Mesenchymal stem cell (in vitro differentiated cells and primary cell): Measurements from ENCODE around the gene TNFRSF1B.
A peak's percentile ranks its signal among the peaks of the same experiment; 100 is the strongest.

Source experiments
- DNase-seq: peaks from one replicate; pipeline ENCODE4 v3.0.0-alpha.2; 2013
- H2AFZ ChIP-seq: one replicate; pipeline ENCODE4 v1.6.1; 2013; ENCODE audit warnings: low read depth, mild to moderate bottlenecking, control low read depth, inconsistent platforms, low read length, moderate library complexity
- H2AK5ac ChIP-seq: 2 replicates; pipeline ENCODE4 v1.6.1; 2013; ENCODE audit warnings: low read length, moderate library complexity, mild to moderate bottlenecking, inconsistent platforms; ENCODE audit not compliant: severe bottlenecking
- H2BK120ac ChIP-seq: one replicate; pipeline ENCODE4 v1.6.1; 2013; ENCODE audit warnings: low read depth, mild to moderate bottlenecking, inconsistent platforms, low read length, moderate library complexity
- H2BK12ac ChIP-seq, 2 experiments: one replicate each; pipeline ENCODE4 v1.6.1; 2013; ENCODE audit warnings: inconsistent platforms in 2 of 2, low read length in 2 of 2, mild to moderate bottlenecking in 2 of 2, moderate library complexity in 2 of 2, control low read depth in 1 of 2
- H2BK15ac ChIP-seq: one replicate; pipeline ENCODE4 v1.6.1; 2013; ENCODE audit warnings: mild to moderate bottlenecking, low read depth, inconsistent platforms; ENCODE audit not compliant: poor library complexity, severe bottlenecking
- H2BK5ac ChIP-seq: 2 replicates; pipeline ENCODE4 v1.6.1; 2013; ENCODE audit warnings: low read depth, mild to moderate bottlenecking, low read length, control low read depth, inconsistent platforms; ENCODE audit not compliant: poor library complexity, severe bottlenecking
- H3K14ac ChIP-seq, 2 experiments: one replicate each; pipeline ENCODE4 v1.6.1; 2013; ENCODE audit warnings: inconsistent platforms in 2 of 2, low read length in 2 of 2, control low read depth in 1 of 2, mild to moderate bottlenecking in 1 of 2, moderate library complexity in 1 of 2
- H3K18ac ChIP-seq, 2 experiments: one replicate each; pipeline ENCODE4 v1.6.1; 2013; ENCODE audit warnings: inconsistent platforms in 2 of 2, low read length in 2 of 2, control low read depth in 1 of 2, low read depth in 1 of 2, mild to moderate bottlenecking in 1 of 2
- H3K23ac ChIP-seq, 2 experiments: one replicate each; pipeline ENCODE4 v1.6.1; 2013; ENCODE audit warnings: inconsistent platforms in 2 of 2, low read length in 2 of 2, mild to moderate bottlenecking in 2 of 2, moderate library complexity in 2 of 2, control low read depth in 1 of 2
- H3K27ac ChIP-seq: 2 replicates; pipeline ENCODE4 v1.5.1; 2013; ENCODE audit warnings: mild to moderate bottlenecking, moderate library complexity, low read length, control low read depth, inconsistent platforms; ENCODE audit not compliant: poor library complexity, severe bottlenecking
- H3K27me3 ChIP-seq, 2 experiments: 2 replicates each; pipeline versions ENCODE4 v1.6.1 to v1.7.0; 2013; ENCODE audit warnings: low read length in 2 of 2, mild to moderate bottlenecking in 2 of 2, moderate library complexity in 2 of 2, control low read depth in 1 of 2, inconsistent platforms in 1 of 2; ENCODE audit not compliant: control insufficient read depth in 1 of 2, insufficient read depth in 1 of 2
- H3K36me3 ChIP-seq, 2 experiments: 2 replicates each; pipeline versions ENCODE4 v1.6.1 to v1.7.0; 2013; ENCODE audit warnings: low read length in 2 of 2, control low read depth in 1 of 2, inconsistent platforms in 1 of 2, low read depth in 1 of 2, mild to moderate bottlenecking in 1 of 2; ENCODE audit not compliant: insufficient read depth in 2 of 2, control insufficient read depth in 1 of 2
- H3K4ac ChIP-seq, 2 experiments: one replicate each; pipeline ENCODE4 v1.6.1; 2013; ENCODE audit warnings: inconsistent platforms in 2 of 2, low read length in 2 of 2, mild to moderate bottlenecking in 2 of 2, moderate library complexity in 2 of 2, control low read depth in 1 of 2, low read depth in 1 of 2
- H3K4me1 ChIP-seq: 2 replicates; pipeline ENCODE4 v1.6.1; 2013; ENCODE audit warnings: low read depth, low read length, control low read depth; ENCODE audit not compliant: control insufficient read depth, insufficient read depth
- H3K4me2 ChIP-seq: 2 replicates; pipeline ENCODE4 v1.6.1; 2013; ENCODE audit warnings: low read length, mild to moderate bottlenecking, inconsistent platforms; ENCODE audit not compliant: poor library complexity, severe bottlenecking
- H3K4me3 ChIP-seq, 2 experiments: 2 replicates each; pipeline versions ENCODE4 v1.5.1 to v1.7.0; 2013; ENCODE audit warnings: low read length in 2 of 2, mild to moderate bottlenecking in 2 of 2, control low read depth in 1 of 2, low read depth in 1 of 2; ENCODE audit not compliant: insufficient read depth in 1 of 2
- H3K79me1 ChIP-seq: replicated peaks from 2 replicates; pipeline ENCODE4 v1.6.1; 2013; ENCODE audit warnings: mild to moderate bottlenecking, control low read depth, low read length, inconsistent platforms; ENCODE audit not compliant: poor library complexity, severe bottlenecking
- H3K9ac ChIP-seq: 2 replicates; pipeline ENCODE4 v1.7.0; 2013; ENCODE audit warnings: mild to moderate bottlenecking, low read length, moderate library complexity
- H3K9me3 ChIP-seq: 2 replicates; pipeline ENCODE4 v1.7.0; 2013; ENCODE audit warnings: mild to moderate bottlenecking, low read length; ENCODE audit not compliant: control insufficient read depth
- H4K8ac ChIP-seq: one replicate; pipeline ENCODE4 v1.6.1; 2013; ENCODE audit warnings: inconsistent platforms, mild to moderate bottlenecking, low read length, moderate library complexity
- H4K91ac ChIP-seq: one replicate; pipeline ENCODE4 v1.6.1; 2013; ENCODE audit warnings: mild to moderate bottlenecking, low read length, inconsistent platforms
- WGBS: methylation state at CpG from one replicate; pipeline ENCODE4 v1.1.7; 2013; ENCODE audit warnings: mixed read lengths; 5-methylcytosine and 5-hydroxymethylcytosine counted together

Gene TNFRSF1B

GRCh38 chr1:12202190-12202497, 35.4 kb downstream of the TNFRSF1B start:
- Histone ChIP-seq H3K23ac (no peak overlapping the region), H2BK5ac (no peak overlapping the region), H2AFZ (no peak overlapping the region), H3K36me3 (peaks cover 2 to 62% of the 10 kb centered on the region in 2 experiments), H2BK12ac (no peak overlapping the region), H2BK15ac (no peak overlapping the region), H2AK5ac (no peak overlapping the region), H3K9ac (no peak overlapping the region), H3K4ac (no peak overlapping the region), H3K27me3 (no peaks in the 10 kb centered on the region), H3K4me2 (no peak overlapping the region), H3K14ac (no peak overlapping the region), H3K4me1 (peaks cover 27% of the 10 kb centered on the region), H3K18ac (no peak overlapping the region), H4K91ac (no peak overlapping the region), H4K8ac (no peak overlapping the region), H3K79me1 (no peaks in the 10 kb centered on the region), H2BK120ac (no peak overlapping the region), H3K4me3 (no peak overlapping the region), H3K27ac (no peak overlapping the region), H3K9me3 (no peaks in the 10 kb centered on the region)
- DNase-seq, result no peak
- 92% methylated on average over 6 of the region's 6 CpGs for WGBS

- Histone ChIP-seq H3K14ac (no peak overlapping the region), H2BK12ac (no peak overlapping the region), H3K9ac (no peak overlapping the region), H3K27ac (no peak overlapping the region), H2BK120ac (no peak overlapping the region), H4K91ac (no peak overlapping the region), H3K23ac (no peak overlapping the region), H3K36me3 (peaks cover 2 to 58% of the 10 kb centered on the region in 2 experiments), H2AFZ (no peak overlapping the region), H3K4me3 (no peak overlapping the region), H3K9me3 (no peaks in the 10 kb centered on the region), H4K8ac (no peak overlapping the region), H2AK5ac (no peak overlapping the region), H3K27me3 (no peaks in the 10 kb centered on the region), H3K79me1 (no peaks in the 10 kb centered on the region), H3K4me2 (no peak overlapping the region), H3K18ac (no peak overlapping the region), H3K4me1 (peaks cover 27% of the 10 kb centered on the region), H3K4ac (no peak overlapping the region), H2BK5ac (no peak overlapping the region), H2BK15ac (no peak overlapping the region)
- no peak for DNase-seq
- 94% methylated on average over 4 of the region's 4 CpGs for WGBS
These were observed 35.8 kb downstream of the TNFRSF1B start for GRCh38 chr1:12202577-12202976.

- Histone ChIP-seq H3K4me3 (no peak overlapping the region), H4K91ac (no peak overlapping the region), H3K4ac (no peak overlapping the region), H2BK5ac (no peak overlapping the region), H3K27ac (no peak overlapping the region), H3K79me1 (no peaks in the 10 kb centered on the region), H2BK15ac (no peak overlapping the region), H3K23ac (no peak overlapping the region), H2AFZ (no peak overlapping the region), H3K36me3 (peaks cover 2 to 59% of the 10 kb centered on the region in 2 experiments), H3K27me3 (no peaks in the 10 kb centered on the region), H3K4me2 (no peak overlapping the region), H2BK120ac (no peak overlapping the region), H2BK12ac (no peak overlapping the region), H3K14ac (no peak overlapping the region), H3K18ac (no peak overlapping the region), H3K9ac (no peak overlapping the region), H3K4me1 (peaks cover 22% of the 10 kb centered on the region), H4K8ac (no peak overlapping the region), H3K9me3 (no peaks in the 10 kb centered on the region), H2AK5ac (no peak overlapping the region)
- WGBS, result 92% methylated on average over 20 of the region's 20 CpGs
- no peak for DNase-seq
These were observed 36.6 kb downstream of the TNFRSF1B start for GRCh38 chr1:12203216-12204007.

GRCh38 chr1:12204140-12204539, 37.3 kb downstream of the TNFRSF1B start:
- Histone ChIP-seq H3K4me2 (no peak overlapping the region), H2BK12ac (no peak overlapping the region), H3K18ac (no peak overlapping the region), H3K79me1 (no peaks in the 10 kb centered on the region), H2AFZ (no peak overlapping the region), H3K14ac (no peak overlapping the region), H3K27me3 (no peaks in the 10 kb centered on the region), H4K91ac (no peak overlapping the region), H2AK5ac (peak overlapping the region; percentile 47), H3K4me3 (no peak overlapping the region), H2BK15ac (no peak overlapping the region), H2BK120ac (no peak overlapping the region), H4K8ac (no peak overlapping the region), H3K4me1 (peaks cover 24% of the 10 kb centered on the region), H3K9ac (no peak overlapping the region), H3K9me3 (no peaks in the 10 kb centered on the region), H3K27ac (no peak overlapping the region), H3K23ac (peak overlapping the region in 1 of 2 experiments; percentile 64), H3K4ac (no peak overlapping the region), H2BK5ac (no peak overlapping the region), H3K36me3 (peaks cover 2 to 59% of the 10 kb centered on the region in 2 experiments)
- no peak for DNase-seq
- 85% methylated on average over 6 of the region's 7 CpGs for WGBS
